ENCODE data around the gene KLHL29.

- TF ChIP-seq CTCF (IDR thresholded peaks at IDR 0.05; ENCODE audit: low read depth, low read length, poor library complexity, severe bottlenecking) (no peak), EZH2phosphoT487 (IDR thresholded peaks at IDR 0.05; ENCODE audit: borderline replicate concordance, low read length) (no peak)
These were observed 203.1 kb downstream of the KLHL29 start for GRCh38 chr2:23588106-23588505.
